K562 treated with DMSO at 1 percent for 12 hours (cell line): ENCODE results near the gene INSIG2. TPM values are rescaled to one million over a fixed set of nuclear protein-coding genes. Genes with fewer than 3 reads are reported as not detected.

Source experiments
- total RNA-seq: library from RNA; unstranded; fragments of 300-600 nt; gene quantifications from 2 replicates; pipeline ENCODE4 v1.2.3, GENCODE V29; 2022; ENCODE audit not compliant: insufficient read depth

Gene INSIG2
- 7.6 and 8.8 TPM in 2 replicates for total RNA-seq

GRCh38 chr2:118088051-118089024 is at the start of gene INSIG2:
Gene INSIG2 (plus strand): TSS chr2:118088471. CDS start chr2:118096557, 8,086 bp downstream.

Other genes with a start within 250 kb of the INSIG2 start
- gene CCDC93, start 74.4 kb upstream of the INSIG2 start, total RNA-seq = 2.3 and 18.8 TPM in 2 replicates